HS-27A (cell line): ENCODE data around the gene SMIM20.

Source experiments
- DNase-seq: peaks from one replicate; pipeline ENCODE4 v3.0.0-alpha.2; 2012; ENCODE audit warnings: low read depth, missing footprints

SMIM20 gene

GRCh38 chr4:25926462-25926861, 12.4 kb downstream of the SMIM20 start:
- no peak for DNase-seq

GRCh38 chr4:25927361-25928195, 13.6 kb downstream of the SMIM20 start:
- DNase-seq, result no peak

- no peak for DNase-seq
These were observed 14.6 kb downstream of the SMIM20 start for GRCh38 chr4:25928379-25929297.

- DNase-seq, result no peak
These were observed 15.3 kb downstream of the SMIM20 start for GRCh38 chr4:25929298-25929686.

- no peak for DNase-seq
These were observed 16.8 kb downstream of the SMIM20 start for GRCh38 chr4:25930731-25931354.

- no peak for DNase-seq
These were observed 22.7 kb downstream of the SMIM20 start for GRCh38 chr4:25936696-25937095.

GRCh38 chr4:25937801-25938200, 23.8 kb downstream of the SMIM20 start:
- no peak for DNase-seq

GRCh38 chr4:25938366-25938765, 24.3 kb downstream of the SMIM20 start:
- no peak for DNase-seq

GRCh38 chr4:25938787-25939186, 24.8 kb downstream of the SMIM20 start:
- DNase-seq, result no peak

GRCh38 chr4:25939330-25939729, 25.3 kb downstream of the SMIM20 start:
- DNase-seq, result no peak

- DNase-seq, result no peak
These were observed 27.6 kb downstream of the SMIM20 start for GRCh38 chr4:25941457-25942221.

- DNase-seq, result no peak
These were observed 29.3 kb downstream of the SMIM20 start for GRCh38 chr4:25943312-25943711.

GRCh38 chr4:25943805-25944204, 29.8 kb downstream of the SMIM20 start:
- DNase-seq, result no peak

- DNase-seq, result no peak
These were observed 34.0 kb downstream of the SMIM20 start for GRCh38 chr4:25948051-25948450.

GRCh38 chr4:25949173-25949748, 35.2 kb downstream of the SMIM20 start:
- no peak for DNase-seq

GRCh38 chr4:25949994-25950393, 36.0 kb downstream of the SMIM20 start:
- DNase-seq, result no peak

- DNase-seq, result no peak
These were observed 36.7 kb downstream of the SMIM20 start for GRCh38 chr4:25950461-25951389.

- DNase-seq, result no peak
These were observed 37.5 kb downstream of the SMIM20 start for GRCh38 chr4:25951390-25951952.

GRCh38 chr4:25953740-25954139, 39.7 kb downstream of the SMIM20 start:
- DNase-seq, result no peak
